Stimulated activated naive CD8-positive, alpha-beta T cell treated with anti-CD3 and anti-CD28 coated beads, Interleukin-15, Interleukin-2, amounts not matched to agents 100 U/mL and 50 U/mL, for 24 hours (primary cell): ENCODE data around the gene SCAPER.
"Not testable (repeated sequence)": the region's sequence is repeated elsewhere in the genome, so short reads cannot be mapped to it uniquely, and the experiment has no call there.

ENCODE experiments used
- ATAC-seq: fragments of 150-1000 bp; cut with Tn5 transposase; one replicate; pipeline ENCODE4 v1.10.0; 2021
- DNase-seq: peaks from one replicate; pipeline ENCODE4 v3.0.0; 2021

The SCAPER gene

GRCh38 chr15:76483018-76483417, 422.1 kb downstream of the SCAPER start:
- DNase-seq (no peak), ATAC-seq (no peak)

GRCh38 chr15:76480267-76480666, 424.9 kb downstream of the SCAPER start:
- DNase-seq (no peak), ATAC-seq (no peak)

GRCh38 chr15:76470691-76471090, 434.4 kb downstream of the SCAPER start:
- DNase-seq (no peak), ATAC-seq (no peak)

- no peak for ATAC-seq
- no peak for DNase-seq
These were observed 436.4 kb downstream of the SCAPER start for GRCh38 chr15:76468722-76469121.

GRCh38 chr15:76467136-76467535, 438.0 kb downstream of the SCAPER start:
- no peak for ATAC-seq
- DNase-seq: no peak

- ATAC-seq (no peak), DNase-seq (no peak)
These were observed 439.4 kb downstream of the SCAPER start for GRCh38 chr15:76465728-76466127.

- ATAC-seq: no peak
- no peak for DNase-seq
These were observed 440.9 kb downstream of the SCAPER start for GRCh38 chr15:76464247-76464646.

- DNase-seq (no peak), ATAC-seq (no peak)
These were observed 444.3 kb downstream of the SCAPER start for GRCh38 chr15:76460871-76461270.

- no peak for DNase-seq
- no peak for ATAC-seq
These were observed 444.8 kb downstream of the SCAPER start for GRCh38 chr15:76460347-76460746.

- ATAC-seq (no peak), DNase-seq (no peak)
These were observed 453.6 kb downstream of the SCAPER start for GRCh38 chr15:76451540-76451939.

- ATAC-seq (no peak), DNase-seq (no peak)
These were observed 455.7 kb downstream of the SCAPER start for GRCh38 chr15:76449455-76449854.

- no peak for DNase-seq
- no peak for ATAC-seq
These were observed 456.4 kb downstream of the SCAPER start for GRCh38 chr15:76448755-76449154.

GRCh38 chr15:76447728-76448441, 457.3 kb downstream of the SCAPER start:
- ATAC-seq (no peak), DNase-seq (no peak)

- ATAC-seq (no peak), DNase-seq (no peak)
These were observed 464.7 kb downstream of the SCAPER start for GRCh38 chr15:76440441-76440840.

- DNase-seq (no peak), ATAC-seq (no peak)
These were observed 465.6 kb downstream of the SCAPER start for GRCh38 chr15:76439542-76439941.

- ATAC-seq: no peak
- no peak for DNase-seq
These were observed 471.2 kb downstream of the SCAPER start for GRCh38 chr15:76433798-76434400.

GRCh38 chr15:76433036-76433435, 472.1 kb downstream of the SCAPER start:
- ATAC-seq: not testable (repeated sequence)

GRCh38 chr15:76432604-76433003, 472.5 kb downstream of the SCAPER start:
- DNase-seq (no peak), ATAC-seq (no peak)

More at GRCh38 chr15:76433036-76433435, 472.1 kb downstream of the SCAPER start:
- not testable (repeated sequence) for DNase-seq

GRCh38 chr15:76431971-76432370, 473.2 kb downstream of the SCAPER start:
- DNase-seq (no peak), ATAC-seq (no peak)

- not testable (repeated sequence) for DNase-seq, ATAC-seq
These were observed 474.4 kb downstream of the SCAPER start for GRCh38 chr15:76430711-76431110.

GRCh38 chr15:76429661-76430060, 475.5 kb downstream of the SCAPER start:
- DNase-seq (no peak), ATAC-seq (no peak)

- no peak for DNase-seq
- ATAC-seq: no peak
These were observed 478.2 kb downstream of the SCAPER start for GRCh38 chr15:76426941-76427340.

GRCh38 chr15:76418352-76419140, 486.6 kb downstream of the SCAPER start:
- DNase-seq (no peak), ATAC-seq (no peak)
